NCI-H526 (cell line): ENCODE data around the gene SORCS2.
A peak's percentile ranks its signal among the peaks of the same experiment; 100 is the strongest.

Experiments
- DNase-seq, 2 experiments: peaks; one replicate each; lab custom pipeline; 2025; lab: John Stamatoyannopoulos, UW

Gene SORCS2

GRCh38 chr4:7510066-7510465 is 317.7 kb downstream of the SORCS2 start:
- no peak for DNase-seq

- no peak for DNase-seq
Measured at GRCh38 chr4:7510538-7510937, 318.2 kb downstream of the SORCS2 start.

- no peak for DNase-seq
Measured at GRCh38 chr4:7511525-7511924, 319.2 kb downstream of the SORCS2 start.

GRCh38 chr4:7512428-7512827 is 320.1 kb downstream of the SORCS2 start:
- DNase-seq = no peak

- DNase-seq = no peak
Measured at GRCh38 chr4:7512946-7513345, 320.6 kb downstream of the SORCS2 start.

- no peak for DNase-seq
Measured at GRCh38 chr4:7513671-7514070, 321.3 kb downstream of the SORCS2 start.

GRCh38 chr4:7514281-7514680 is 321.9 kb downstream of the SORCS2 start:
- no peak for DNase-seq

GRCh38 chr4:7514789-7515188 is 322.5 kb downstream of the SORCS2 start:
- DNase-seq = no peak

GRCh38 chr4:7515390-7515902 is 323.1 kb downstream of the SORCS2 start:
- no peak for DNase-seq

- DNase-seq = no peak
Measured at GRCh38 chr4:7516096-7516772, 323.9 kb downstream of the SORCS2 start.

GRCh38 chr4:7516773-7517144 is 324.4 kb downstream of the SORCS2 start:
- DNase-seq = no peak

GRCh38 chr4:7518871-7519637 is 326.7 kb downstream of the SORCS2 start:
- peak in 1 of 2 experiments; percentile 19 for DNase-seq

GRCh38 chr4:7519638-7520376 is 327.5 kb downstream of the SORCS2 start:
- DNase-seq = no peak

GRCh38 chr4:7521666-7522065 is 329.3 kb downstream of the SORCS2 start:
- no peak for DNase-seq

GRCh38 chr4:7522452-7523220 is 330.3 kb downstream of the SORCS2 start:
- DNase-seq = no peak

GRCh38 chr4:7523526-7523925 is 331.2 kb downstream of the SORCS2 start:
- no peak for DNase-seq

GRCh38 chr4:7524064-7524682 is 331.8 kb downstream of the SORCS2 start:
- DNase-seq = no peak

- no peak for DNase-seq
Measured at GRCh38 chr4:7524843-7525242, 332.5 kb downstream of the SORCS2 start.

- no peak for DNase-seq
Measured at GRCh38 chr4:7526491-7526890, 334.2 kb downstream of the SORCS2 start.

GRCh38 chr4:7526929-7527535 is 334.7 kb downstream of the SORCS2 start:
- DNase-seq = no peak
